Glomerular visceral epithelial cell (primary cell): ENCODE data around the gene PILRA.
"Not testable (repeated sequence)": the region's sequence is repeated elsewhere in the genome, so short reads cannot be mapped to it uniquely, and the experiment has no call there.

Source experiments
- DNase-seq: peaks from one replicate; pipeline ENCODE4 v3.0.0-alpha.2; 2016; ENCODE audit errors: extremely low spot score

Gene PILRA

GRCh38 chr7:100373261-100373831, at the start of gene PILRA:
PILRA (plus strand) TSS chr7:100373487; CDS start chr7:100373657, 170 bp downstream.
- DNase-seq: no peak

GRCh38 chr7:100324194-100324593, 49.1 kb upstream of the PILRA start:
- not testable (repeated sequence) for DNase-seq

GRCh38 chr7:100325671-100326070, 47.6 kb upstream of the PILRA start:
- not testable (repeated sequence) for DNase-seq

DNA sequence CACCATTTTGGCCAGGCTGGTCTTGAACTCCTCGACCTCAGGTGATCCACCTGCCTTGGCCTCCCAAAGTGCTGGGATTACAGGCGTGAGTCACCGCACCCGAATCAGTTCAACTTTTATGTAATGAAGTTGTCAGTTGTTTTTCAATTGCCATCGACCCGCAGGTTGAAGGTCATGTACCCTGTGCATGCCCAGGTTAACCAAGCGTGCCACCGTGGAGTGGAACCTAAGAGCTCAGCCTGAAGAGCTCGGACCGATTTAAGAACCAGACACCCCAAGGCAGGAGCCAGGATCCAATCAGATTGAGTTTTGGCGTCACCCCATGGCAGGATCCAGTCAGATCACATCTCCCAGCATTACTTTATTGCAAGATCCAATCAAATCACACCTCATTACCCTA, 46.4 kb upstream of the PILRA start:
- not testable (repeated sequence) for DNase-seq

DNA sequence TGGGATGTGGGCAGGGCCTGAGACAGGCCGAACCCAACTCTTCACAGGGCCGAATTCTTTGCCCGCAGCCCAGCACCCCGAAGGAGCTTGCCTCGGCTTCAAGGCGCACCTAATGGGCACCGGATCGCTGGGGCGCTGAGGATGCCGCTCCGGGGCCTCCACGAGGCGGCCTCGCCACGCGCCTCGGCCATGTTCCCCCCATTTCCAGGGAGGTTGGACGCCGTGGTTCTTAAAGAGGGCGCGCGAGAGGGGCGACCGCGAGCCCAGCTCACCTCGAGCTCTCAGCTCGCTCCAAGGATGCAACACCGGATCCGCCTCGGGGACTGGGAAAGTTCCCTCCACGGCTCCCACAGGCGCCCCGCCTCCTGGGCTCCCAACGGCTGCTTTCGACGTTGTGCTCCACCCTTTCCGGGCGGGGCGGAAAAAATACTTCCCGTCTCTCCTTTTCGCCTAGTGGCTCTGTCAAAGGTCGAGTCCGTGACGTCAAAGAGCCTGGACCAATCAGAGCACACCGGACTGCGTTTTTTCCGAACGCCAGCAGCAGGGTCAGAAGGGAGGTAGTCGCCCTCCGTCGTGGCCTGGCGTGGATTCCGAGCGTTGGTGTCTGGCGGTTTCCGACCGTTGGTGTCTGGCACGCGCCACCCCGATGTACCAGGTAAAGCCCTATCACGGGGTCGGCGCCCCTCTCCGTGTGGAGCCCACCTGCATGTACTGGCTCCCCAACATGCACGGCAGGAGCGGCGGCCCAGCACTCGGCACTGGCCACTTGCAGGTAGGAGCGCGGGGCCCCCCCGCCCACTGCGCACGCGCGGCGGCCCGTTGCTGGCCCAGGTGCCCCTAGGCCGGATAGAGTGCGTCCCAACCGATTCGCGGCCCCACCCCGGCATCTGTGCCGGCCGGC, 37.5 kb upstream of the PILRA start:
- DNase-seq: peak; percentile 90

- DNase-seq: peak; percentile 80
Measured at GRCh38 chr7:100338083-100338696, 35.1 kb upstream of the PILRA start.

GRCh38 chr7:100341286-100341685, 32.0 kb upstream of the PILRA start:
- DNase-seq: not testable (repeated sequence)

- no peak for DNase-seq
Measured at GRCh38 chr7:100342765-100343164, 30.5 kb upstream of the PILRA start.

DNA sequence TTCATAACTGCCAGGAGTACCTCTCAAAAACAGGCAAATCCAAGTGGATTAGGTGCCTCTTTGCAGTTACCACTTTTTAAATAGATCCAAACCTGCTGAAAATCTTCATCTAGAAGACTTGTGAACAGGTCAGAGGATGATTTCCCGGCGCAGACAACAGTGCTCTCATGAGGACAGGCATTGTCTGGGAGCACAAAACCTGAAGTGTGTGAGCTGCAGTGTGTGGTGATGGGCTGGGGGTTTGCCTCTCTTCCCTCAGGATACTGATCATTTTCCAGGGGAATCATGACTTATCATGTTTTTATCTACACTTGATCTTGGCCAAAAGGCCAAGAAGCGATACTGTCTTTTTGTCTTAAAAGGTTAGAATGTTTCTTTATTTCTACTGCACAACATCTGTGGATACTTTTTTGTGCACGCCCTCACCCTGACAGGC, 29.1 kb upstream of the PILRA start:
- DNase-seq: not testable (repeated sequence)

- peak; percentile 64 for DNase-seq
Measured at GRCh38 chr7:100344560-100345287, 28.6 kb upstream of the PILRA start.

DNA sequence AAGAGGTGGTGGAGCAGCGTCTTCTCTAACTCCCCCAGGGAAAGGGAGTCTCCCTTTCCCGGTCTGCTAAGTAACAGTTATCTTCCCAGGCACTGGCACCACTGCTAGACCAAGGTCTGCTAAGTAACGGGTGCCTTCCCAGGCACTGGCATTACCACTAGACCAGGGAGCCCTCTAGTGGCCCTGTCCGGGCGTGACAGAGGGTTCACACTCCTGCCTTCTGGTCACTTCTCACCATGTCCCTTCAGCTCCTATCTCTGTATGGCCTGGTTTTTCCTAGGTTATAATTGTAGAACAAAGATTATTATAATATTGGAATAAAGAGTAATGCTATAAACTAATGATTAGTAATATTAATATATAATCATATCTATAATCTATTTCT, 28.0 kb upstream of the PILRA start:
- DNase-seq: peak; percentile 63

DNA sequence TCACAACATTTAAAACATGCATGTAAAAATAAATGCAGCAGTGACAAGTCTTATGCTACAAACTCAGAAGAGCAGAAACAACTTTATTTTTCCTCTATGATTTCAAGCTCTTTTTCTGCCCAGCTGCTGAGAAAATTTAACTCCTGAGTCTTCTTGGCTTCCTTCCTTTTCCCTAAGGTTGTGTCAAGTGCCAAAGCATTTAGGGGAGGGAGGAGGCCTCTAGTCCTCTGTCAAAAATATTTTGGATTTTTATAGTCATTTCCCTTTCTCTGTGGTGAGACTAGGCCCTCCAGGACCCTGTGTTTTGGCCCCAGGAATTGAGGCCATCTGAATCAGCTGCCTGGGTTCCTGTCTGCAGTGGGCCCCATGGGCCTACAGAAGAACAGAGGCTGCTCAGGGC, 26.4 kb upstream of the PILRA start:
- DNase-seq: no peak

- no peak for DNase-seq
Measured at GRCh38 chr7:100348805-100349204, 24.5 kb upstream of the PILRA start.

GRCh38 chr7:100349757-100350156, 23.5 kb upstream of the PILRA start:
- DNase-seq: no peak

- no peak for DNase-seq
Measured at GRCh38 chr7:100351657-100352058, 21.6 kb upstream of the PILRA start.

DNA sequence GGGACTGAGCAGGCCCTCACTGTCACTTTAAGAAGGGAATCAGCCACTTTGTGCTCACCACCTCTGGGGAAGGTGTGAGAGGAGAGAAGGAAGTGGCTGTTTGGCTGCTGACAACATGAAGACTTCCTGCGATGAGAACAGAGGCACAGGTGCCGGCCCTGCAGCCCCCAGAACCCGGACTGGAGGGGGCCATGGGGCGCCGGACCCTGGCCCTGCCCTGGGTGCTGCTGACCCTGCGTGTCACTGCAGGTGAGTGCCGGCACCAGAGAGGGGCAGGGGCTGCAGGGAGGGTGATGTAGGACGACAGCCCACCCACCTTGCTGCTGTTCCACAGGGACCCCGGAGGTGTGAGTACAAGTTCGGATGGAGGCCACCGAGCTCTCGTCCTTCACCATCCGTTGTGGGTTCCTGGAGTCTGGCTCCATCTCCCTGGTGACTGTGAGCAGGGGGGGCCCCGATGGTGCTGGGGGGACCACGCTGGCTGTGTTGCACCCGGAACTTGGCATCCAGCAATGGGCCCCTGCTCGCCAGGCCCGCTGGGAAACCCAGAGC, 21.0 kb upstream of the PILRA start:
- not testable (repeated sequence) for DNase-seq

- DNase-seq: no peak
Measured at GRCh38 chr7:100352984-100353684, 20.2 kb upstream of the PILRA start.

DNA sequence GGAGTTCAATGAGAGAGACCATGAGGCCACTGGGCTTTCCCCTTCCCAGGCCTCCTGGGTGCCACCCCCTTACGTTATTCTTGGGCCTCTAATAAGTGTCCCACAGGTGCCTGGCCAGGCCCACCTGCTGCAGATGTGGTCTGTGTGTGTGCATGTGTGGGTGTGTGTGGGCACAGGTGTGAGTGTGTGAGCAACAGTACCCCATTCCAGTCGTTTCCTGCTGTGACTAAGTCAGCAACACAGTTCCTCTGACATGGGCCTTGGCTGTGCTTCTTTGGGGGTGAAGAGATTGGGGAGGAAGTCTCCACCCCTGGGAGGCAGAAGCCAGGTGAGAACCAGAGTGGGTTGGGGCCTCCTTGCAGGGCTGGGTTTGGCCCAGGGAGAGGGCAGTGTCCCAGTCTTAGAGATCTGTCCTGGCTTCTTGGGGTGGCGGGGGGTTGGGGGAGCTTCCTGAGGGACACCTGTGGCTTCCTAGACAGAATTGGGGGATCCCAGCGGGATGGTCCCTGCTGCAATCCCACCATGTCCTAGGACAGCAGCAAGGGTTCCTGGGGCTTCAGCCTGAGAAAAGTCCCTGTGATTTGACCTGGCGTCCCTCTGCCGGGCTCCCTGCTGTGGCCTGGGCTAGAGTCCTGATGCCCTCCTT, 19.5 kb upstream of the PILRA start:
- no peak for DNase-seq

DNA sequence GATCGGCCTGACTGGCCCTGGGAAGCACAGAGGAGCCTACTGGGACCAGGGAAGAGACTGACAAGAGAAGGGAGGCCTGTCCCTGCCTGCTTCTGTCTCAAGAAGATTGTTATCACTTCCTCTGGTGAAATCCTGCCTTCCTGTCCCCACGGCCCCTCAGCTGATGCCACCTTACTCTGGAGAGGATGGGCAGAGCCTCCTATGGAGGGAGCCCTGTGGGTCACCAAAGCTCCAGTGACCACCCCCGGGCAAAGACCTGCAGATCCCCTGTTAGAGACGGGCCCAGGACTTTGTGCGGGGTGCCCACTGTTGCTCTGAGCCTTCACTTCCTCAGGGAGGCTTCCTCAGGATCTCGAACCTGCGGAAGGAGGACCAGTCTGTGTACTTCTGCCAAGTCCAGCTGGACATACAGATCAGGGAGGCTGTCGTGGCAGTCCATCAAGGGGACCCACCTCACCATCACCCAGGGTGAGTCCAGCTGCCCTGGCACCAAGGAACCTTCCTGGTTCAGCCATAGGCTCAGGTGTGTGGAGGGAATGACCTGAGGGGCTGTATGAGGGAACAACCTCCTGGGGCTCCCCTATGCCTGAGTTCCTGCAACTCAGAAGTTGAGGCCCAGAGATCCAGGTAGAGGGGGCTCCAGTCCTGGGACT, 16.7 kb upstream of the PILRA start:
- DNase-seq: no peak

GRCh38 chr7:100357131-100357561, 16.1 kb upstream of the PILRA start:
- DNase-seq: no peak
